B cell (primary cell): Measurements from ENCODE around the gene LMX1B. TPM values are rescaled to one million over a fixed set of nuclear protein-coding genes. Genes with fewer than 3 reads are reported as not detected.
A peak's percentile ranks its signal among the peaks of the same experiment; 100 is the strongest.

ENCODE experiments used
- ATAC-seq: fragments of 200-7000 bp; cut with Tn5 transposase; one replicate; pipeline ENCODE4 v1.10.0; 2021; ENCODE audit warnings: low read depth, mild to moderate bottlenecking, moderate number of reproducible peaks, moderate library complexity
- CTCF ChIA-PET: fragments of 350-600 bp; sonication (Branson Sonifier 250); formaldehyde crosslinking; loops from one replicate; lab custom pipeline; 2021; ENCODE audit warnings: antibody characterized with exemption, inconsistent platforms; lab: Charles Lee
- POLR2A ChIA-PET: fragments of 350-600 bp; sonication (Branson Sonifier 250); formaldehyde crosslinking; loops from one replicate; lab custom pipeline; 2021; ENCODE audit warnings: antibody characterized with exemption; lab: Charles Lee
- DNase-seq: peaks from one replicate; pipeline ENCODE4 v3.0.0; 2013
- H2AFZ ChIP-seq: 2 replicates; pipeline ENCODE4 v1.6.1; 2012; ENCODE audit warnings: mild to moderate bottlenecking, low read depth, low read length; ENCODE audit not compliant: insufficient read depth, poor library complexity, severe bottlenecking
- H3K27ac ChIP-seq, 2 donors: 1 replicate in 1 of 2; 2 replicates in 1 of 2; pipeline ENCODE4 v1.5.1; 2012 to 2013; ENCODE audit warnings: low read length in 2 of 2, mild to moderate bottlenecking in 2 of 2, moderate library complexity in 1 of 2
- H3K27me3 ChIP-seq, 4 experiments: fragments of 200-600 bp in 1 of 4; sonication (generic) in 1 of 4; replicated peaks in 1 of 4; 1 replicate in 2 of 4; 2 replicates in 2 of 4; pipeline versions ENCODE4 v1.6.1 to v1.7.0; 2013 to 2016; ENCODE audit warnings: low read length in 3 of 4, mild to moderate bottlenecking in 2 of 4, mixed read lengths in 1 of 4, moderate library complexity in 1 of 4; ENCODE audit not compliant: insufficient read depth in 4 of 4, control insufficient read depth in 3 of 4; ENCODE audit errors: control extremely low read depth in 1 of 4
- H3K36me3 ChIP-seq, 2 experiments: replicated peaks in 1 of 2; 1 replicate in 1 of 2; 2 replicates in 1 of 2; pipeline versions ENCODE4 v1.6.1 to v1.7.1; 2013; ENCODE audit warnings: low read length in 1 of 2; ENCODE audit not compliant: insufficient read depth in 2 of 2, control insufficient read depth in 1 of 2; ENCODE audit errors: control extremely low read depth in 1 of 2, extremely low read depth in 1 of 2
- H3K4me1 ChIP-seq, 2 donors: fragments of 200-600 bp in 1 of 2; sonication (generic) in 1 of 2; 1 replicate in 1 of 2; 2 replicates in 1 of 2; pipeline versions ENCODE4 v1.5.1 to v1.6.1; 2013 to 2017; ENCODE audit warnings: low read length in 2 of 2; ENCODE audit not compliant: control insufficient read depth in 2 of 2, insufficient read depth in 2 of 2
- H3K4me2 ChIP-seq: replicated peaks from 2 replicates; pipeline ENCODE3; 2012; ENCODE audit warnings: mild to moderate bottlenecking, low read depth, low read length; ENCODE audit not compliant: poor library complexity, severe bottlenecking
- H3K4me3 ChIP-seq, 5 experiments: fragments of 200-600 bp in 1 of 5; sonication (generic) in 1 of 5; 1 replicate in 3 of 5; 2 replicates in 2 of 5; pipeline versions ENCODE4 v1.5.1 to v1.7.0; 2011 to 2016; ENCODE audit warnings: low read length in 4 of 5, mild to moderate bottlenecking in 4 of 5, low read depth in 2 of 5, control low read depth in 1 of 5, moderate library complexity in 1 of 5; ENCODE audit not compliant: insufficient read depth in 1 of 5; ENCODE audit errors: control extremely low read depth in 1 of 5, extremely low read depth in 1 of 5
- H3K79me2 ChIP-seq: fragments of 200-600 bp; sonication (generic); one replicate; pipeline ENCODE4 v1.6.0; 2016; ENCODE audit warnings: low read length; ENCODE audit not compliant: control insufficient read depth, insufficient read depth
- H3K9ac ChIP-seq: fragments of 200-600 bp; sonication (generic); 2 replicates; pipeline ENCODE4 v1.6.1; 2017; ENCODE audit warnings: mild to moderate bottlenecking, low read length, moderate library complexity
- H3K9me3 ChIP-seq, 3 donors: one replicate each; pipeline versions ENCODE4 v1.6.1 to v1.7.1; 2013; ENCODE audit warnings: low read length in 2 of 3; ENCODE audit not compliant: control insufficient read depth in 2 of 3, insufficient read depth in 1 of 3; ENCODE audit errors: control extremely low read depth in 1 of 3
- H4K20me1 ChIP-seq: 2 replicates; pipeline ENCODE4 v1.6.0; 2012; ENCODE audit warnings: mild to moderate bottlenecking, low read length; ENCODE audit not compliant: insufficient read depth, control insufficient read depth, poor library complexity, severe bottlenecking
- H3K27ac Mint-ChIP-seq: one replicate; pipeline ENCODE4 v1.8.0; 2021; ENCODE audit warnings: mixed read lengths
- H3K27me3 Mint-ChIP-seq: one replicate; pipeline ENCODE4 v1.8.0; 2021; ENCODE audit warnings: mixed read lengths
- H3K4me1 Mint-ChIP-seq: one replicate; pipeline ENCODE4 v1.8.0; 2021; ENCODE audit warnings: mixed read lengths
- H3K4me3 Mint-ChIP-seq: one replicate; pipeline ENCODE4 v1.8.0; 2021; ENCODE audit warnings: mixed read lengths
- H3K9me3 Mint-ChIP-seq: one replicate; pipeline ENCODE4 v1.8.0; 2022; ENCODE audit warnings: mixed read lengths; ENCODE audit not compliant: insufficient read depth
- CTCF ChIP-seq: fragments of 200-600 bp; IDR thresholded peaks from one replicate; pipeline ENCODE4 v1.8.0; 2022; ENCODE audit warnings: antibody characterized with exemption, mild to moderate bottlenecking
- EZH2 ChIP-seq: IDR thresholded peaks from 2 replicates; pipeline ENCODE4 v1.6.1; 2012; ENCODE audit warnings: borderline replicate concordance, low read depth, mild to moderate bottlenecking, moderate library complexity, low read length; ENCODE audit not compliant: insufficient read depth, poor library complexity, severe bottlenecking
- WGBS: methylation state at CpG from one replicate; pipeline ENCODE4 v1.1.5; 2013; ENCODE audit warnings: missing lambda C conversion rate; ENCODE audit not compliant: insufficient coverage; 5-methylcytosine and 5-hydroxymethylcytosine counted together
- intact Hi-C: fragments of 100-400 bp; cut with micrococcal nuclease; formaldehyde crosslinking; loops from one replicate; pipeline ENCODE4 v1.10.0; 2022
- polyA plus RNA-seq: library from polyadenylated mRNA; depleted of rRNA; stranded (reverse); fragments of >200 nt; gene quantifications from 2 replicates; pipeline ENCODE4 v1.2.3, GENCODE V29; 2012
- total RNA-seq, 2 donors: library from RNA; stranded (reverse); fragments of 120-200 nt in 1 of 2; gene quantifications; 1 replicate in 1 of 2; 2 replicates in 1 of 2; pipeline versions ENCODE4 v1.2.3 to v1.2.4, GENCODE V29; 2013 to 2022

The LMX1B gene
- total and polyA plus RNA-seq, 2 donors (not counting 1 experiment from before 2014, with no cell fraction given): not detected

GRCh38 chr9:126676102-126676684 is 62.5 kb downstream of the LMX1B start:
- Histone ChIP-seq H3K4me3 (no peak overlapping the region), H4K20me1 (no peaks in the 10 kb centered on the region), H3K79me2 (no peaks in the 10 kb centered on the region), H3K4me2 (no peak overlapping the region), H3K36me3 (no peaks in the 10 kb centered on the region), H3K4me1 (peaks cover 0 to 15% of the 10 kb centered on the region in 2 donors), H3K27ac (no peak overlapping the region), H3K9me3 (peaks cover 0 to 7% (median 0%) of the 10 kb centered on the region in 3 donors), H2AFZ (no peak overlapping the region), H3K9ac (no peak overlapping the region), H3K27me3 (peaks cover 0 to 84% (median 41%) of the 10 kb centered on the region in 4 experiments)
- Mint-ChIP-seq H3K27ac (no peak overlapping the region), H3K4me3 (peak overlapping the region; percentile 27), H3K9me3 (peaks cover 3% of the 10 kb centered on the region), H3K4me1 (peaks cover 7% of the 10 kb centered on the region), H3K27me3 (peaks cover 72% of the 10 kb centered on the region)
- TF ChIP-seq CTCF (no peak), EZH2 (no peak)
- ChIA-PET POLR2A (no interaction called here), CTCF (interaction anchor here (3.0 kb wide), 1 partner anchor 15 kb away, joined by 15 read pairs; no protein-coding TSS in a partner anchor)
- no peak for ATAC-seq
- WGBS: 24% methylated on average over 9 of the region's 11 CpGs
- DNase-seq: no peak
- intact Hi-C loops: no loop called here

DNA sequence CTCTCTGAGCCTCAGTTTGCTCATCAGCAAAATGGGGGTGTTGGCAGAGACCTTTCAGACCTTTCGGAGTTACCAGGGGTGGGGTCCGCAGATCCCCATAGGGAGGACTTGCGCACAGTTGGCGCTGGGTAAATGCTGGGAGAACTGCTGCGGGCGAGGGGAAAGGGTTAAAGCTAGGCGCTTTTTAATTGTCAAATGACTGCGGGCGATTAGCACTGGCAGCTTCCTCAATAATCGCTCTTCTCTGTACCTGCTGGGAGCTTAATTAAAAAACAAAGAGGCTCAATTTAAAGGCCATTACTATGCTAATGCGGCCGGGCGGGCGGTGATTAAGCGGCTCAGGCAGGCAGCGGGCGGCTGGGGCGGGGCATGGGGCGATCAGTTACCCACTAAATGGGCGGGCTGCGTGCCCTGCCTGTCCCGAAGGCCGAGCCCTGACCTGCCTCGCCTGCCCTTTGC is 63.0 kb downstream of the LMX1B start:
- ChIA-PET CTCF (interaction anchor here (1.5 to 3.0 kb wide), 2 partner anchors 14 to 30 kb away, joined by 3 to 15 read pairs; no protein-coding TSS in a partner anchor), POLR2A (no interaction called here)
- Histone ChIP-seq H3K4me3 (no peak overlapping the region), H3K27me3 (peaks cover 0 to 82% (median 41%) of the 10 kb centered on the region in 4 experiments), H3K4me1 (peaks cover 0 to 15% of the 10 kb centered on the region in 2 donors), H3K4me2 (no peak overlapping the region), H3K36me3 (no peaks in the 10 kb centered on the region), H3K27ac (no peak overlapping the region), H2AFZ (no peak overlapping the region), H4K20me1 (no peaks in the 10 kb centered on the region), H3K9ac (no peak overlapping the region), H3K9me3 (peaks cover 0 to 7% (median 0%) of the 10 kb centered on the region in 3 donors), H3K79me2 (no peaks in the 10 kb centered on the region)
- H3K27me3 Mint-ChIP-seq: peaks cover 75% of the 10 kb centered on the region
- no peak overlapping the region for H3K4me3 Mint-ChIP-seq
- no peak overlapping the region for H3K27ac Mint-ChIP-seq
- WGBS: 7% methylated on average over 24 of the region's 24 CpGs
- ATAC-seq (no peak), DNase-seq (no peak)
- TF ChIP-seq CTCF (no peak), EZH2 (no peak)
- intact Hi-C loops: no loop called here
- H3K4me1 Mint-ChIP-seq: peaks cover 7% of the 10 kb centered on the region
- peaks cover 3% of the 10 kb centered on the region for H3K9me3 Mint-ChIP-seq
